Nephron progenitor cell (in vitro differentiated cells): Measurements from ENCODE around the gene SERTAD1.

Source experiments
- DNase-seq: peaks from one replicate; pipeline ENCODE4 v3.0.0; 2021
- H3K27ac Mint-ChIP-seq: 2 replicates; pipeline ENCODE4 v1.8.0; 2021; ENCODE audit warnings: mild to moderate bottlenecking, moderate library complexity, mixed read lengths
- H3K27me3 Mint-ChIP-seq: 2 replicates; pipeline ENCODE4 v1.8.0; 2021; ENCODE audit warnings: mild to moderate bottlenecking, low read depth, mixed read lengths; ENCODE audit not compliant: poor library complexity
- H3K36me3 Mint-ChIP-seq: 2 replicates; pipeline ENCODE4 v1.8.0; 2021; ENCODE audit warnings: low read depth, mixed read lengths
- H3K4me1 Mint-ChIP-seq: 2 replicates; pipeline ENCODE4 v1.8.0; 2021; ENCODE audit warnings: mixed read lengths
- H3K4me3 Mint-ChIP-seq: 2 replicates; pipeline ENCODE4 v1.8.0; 2021; ENCODE audit warnings: mild to moderate bottlenecking, moderate library complexity, mixed read lengths
- H3K9me3 Mint-ChIP-seq: 2 replicates; pipeline ENCODE4 v1.8.0; 2021; ENCODE audit warnings: mild to moderate bottlenecking, moderate library complexity, mixed read lengths
- CTCF ChIP-seq: fragments of 200-600 bp; sonication (generic); IDR thresholded peaks from 2 replicates; pipeline ENCODE4 v1.5.0; 2021; ENCODE audit warnings: antibody characterized with exemption

Gene SERTAD1

GRCh38 chr19:40444825-40445312 is 19.1 kb upstream of the SERTAD1 start:
- Mint-ChIP-seq H3K27me3 (peaks cover 4% of the 10 kb centered on the region), H3K4me3 (peak overlapping the region; percentile 99), H3K9me3 (no peaks in the 10 kb centered on the region), H3K36me3 (peaks cover 24% of the 10 kb centered on the region), H3K27ac (peak overlapping the region; percentile 97), H3K4me1 (peaks cover 60% of the 10 kb centered on the region)
- no peak for DNase-seq
- no peak for TF ChIP-seq CTCF

- peak; percentile 98 for DNase-seq
Measured at GRCh38 chr19:40444000-40444824, 18.4 kb upstream of the SERTAD1 start, which contains the start of gene SERTAD3. SERTAD3 (minus strand) TSS chr19:40444335; CDS start chr19:40442080, 2,255 bp downstream.

GRCh38 chr19:40443131-40443999 is 17.6 kb upstream of the SERTAD1 start:
- peaks cover 4% of the 10 kb centered on the region for H3K27me3 Mint-ChIP-seq
- H3K27ac Mint-ChIP-seq, result peak overlapping the region; percentile 99
- TF ChIP-seq CTCF, result no peak
- peak; percentile 99 for DNase-seq
- H3K9me3 Mint-ChIP-seq, result no peaks in the 10 kb centered on the region
- peaks cover 19% of the 10 kb centered on the region for H3K36me3 Mint-ChIP-seq
- H3K4me1 Mint-ChIP-seq, result peaks cover 66% of the 10 kb centered on the region
- peak overlapping the region; percentile 99 for H3K4me3 Mint-ChIP-seq

More at GRCh38 chr19:40444000-40444824, 18.4 kb upstream of the SERTAD1 start, which contains the start of gene SERTAD3:
- peak within 1 kb of the TSS; percentile 99 for H3K4me3 Mint-ChIP-seq
- peaks cover 19% of the 10 kb centered on the region for H3K36me3 Mint-ChIP-seq
- H3K27me3 Mint-ChIP-seq, result peaks cover 4% of the 10 kb centered on the region
- H3K4me1 Mint-ChIP-seq, result peaks cover 65% of the 10 kb centered on the region
- H3K27ac Mint-ChIP-seq, result peak within 1 kb of the TSS; percentile 99
- no peaks in the 10 kb centered on the region for H3K9me3 Mint-ChIP-seq
- TF ChIP-seq CTCF, result no peak

GRCh38 chr19:40442328-40443130 is 16.7 kb upstream of the SERTAD1 start:
- DNase-seq, result no peak
- no peak for TF ChIP-seq CTCF
- Mint-ChIP-seq H3K9me3 (no peaks in the 10 kb centered on the region), H3K4me3 (peak overlapping the region; percentile 99), H3K27me3 (peaks cover 4% of the 10 kb centered on the region), H3K4me1 (peaks cover 58% of the 10 kb centered on the region), H3K27ac (peak overlapping the region; percentile 99), H3K36me3 (peaks cover 19% of the 10 kb centered on the region)

- no peak for TF ChIP-seq CTCF
- Mint-ChIP-seq H3K4me3 (peak overlapping the region; percentile 99), H3K4me1 (peaks cover 55% of the 10 kb centered on the region), H3K36me3 (peaks cover 19% of the 10 kb centered on the region), H3K27ac (peak overlapping the region; percentile 99), H3K27me3 (peaks cover 4% of the 10 kb centered on the region), H3K9me3 (no peaks in the 10 kb centered on the region)
- no peak for DNase-seq
Measured at GRCh38 chr19:40441719-40442253, 16.0 kb upstream of the SERTAD1 start.
